Activated naive CD8-positive, alpha-beta T cell (primary cell): Measurements from ENCODE around the gene BUD13.

ENCODE experiments used
- H3K27ac Mint-ChIP-seq: one replicate; pipeline ENCODE4 v1.8.0; 2021; ENCODE audit warnings: mixed read lengths
- H3K27me3 Mint-ChIP-seq: one replicate; pipeline ENCODE4 v1.8.0; 2021; ENCODE audit warnings: mixed read lengths
- H3K36me3 Mint-ChIP-seq: one replicate; pipeline ENCODE4 v1.8.0; 2021; ENCODE audit warnings: mixed read lengths
- H3K4me1 Mint-ChIP-seq: one replicate; pipeline ENCODE4 v1.8.0; 2021; ENCODE audit warnings: low read depth, mixed read lengths
- H3K4me3 Mint-ChIP-seq: one replicate; pipeline ENCODE4 v1.8.0; 2021; ENCODE audit warnings: mild to moderate bottlenecking, mixed read lengths
- H3K9me3 Mint-ChIP-seq: one replicate; pipeline ENCODE4 v1.8.0; 2021; ENCODE audit warnings: low read depth, mixed read lengths

BUD13 gene

GRCh38 chr11:116700586-116701220 lies 72.1 kb downstream of the BUD13 start:
- Mint-ChIP-seq H3K27ac (no peak overlapping the region), H3K27me3 (no peaks in the 10 kb centered on the region), H3K4me1 (no peaks in the 10 kb centered on the region), H3K9me3 (no peaks in the 10 kb centered on the region), H3K36me3 (no peaks in the 10 kb centered on the region), H3K4me3 (no peak overlapping the region)
